K562 (cell line): ENCODE measurements around the gene CFAP52. TPM values are rescaled to one million over a fixed set of nuclear protein-coding genes. Genes with fewer than 3 reads are reported as not detected.

Experiments used
- ATAC-seq: fragments of 200-7000 bp; cut with Tn5 transposase; 3 replicates; pipeline ENCODE4 v1.9.1; 2020; ENCODE audit warnings: moderate library complexity
- BruUV-seq: library from RNA; stranded (reverse); fragments of 400-500 nt; replicated peaks from 2 replicates; lab custom pipeline; 2021; lab: Mats Ljungman, UMichigan
- CTCF ChIA-PET: fragments of 300-600 bp; formaldehyde crosslinking; extraction: SDS; loops from one replicate; lab custom pipeline; 2021; ENCODE audit warnings: low intra/inter-chr PET ratio; lab: Yijun Ruan, JAX
- POLR2A ChIA-PET: fragments of 300-600, 350-650 bp; sonication (Branson Sonifier 250); formaldehyde crosslinking; extraction: SDS; loops from one replicate; lab custom pipeline; 2021; ENCODE audit warnings: antibody characterized with exemption, inconsistent platforms; lab: Yijun Ruan, JAX
- DNase-seq, 4 experiments: peaks; one replicate each; pipeline versions ENCODE4 v3.0.0 to v3.0.0-alpha.2; 2011 to 2018; ENCODE audit warnings: low spot score in 3 of 4, mixed read lengths in 3 of 4; ENCODE audit errors: extremely low read depth in 1 of 4
- FAIRE-seq: peaks from 2 replicates; lab custom pipeline; 2011; peaks lifted over from hg19 to GRCh38; lab: Jason Lieb, UNC
- H2AFZ ChIP-seq: 2 replicates; pipeline ENCODE4 v1.6.0; 2011; ENCODE audit warnings: low read depth, low read length, control low read depth, inconsistent platforms
- H3K27ac ChIP-seq: fragments of 200-600 bp; 3 replicates; pipeline ENCODE4 v1.8.0; 2011; ENCODE audit warnings: low read depth, mild to moderate bottlenecking, control low read depth, inconsistent platforms, low read length, moderate library complexity, mixed read lengths; ENCODE audit errors: extremely low read depth
- H3K27me3 ChIP-seq, 2 experiments: fragments of 300-600 bp in 1 of 2; 2 replicates in 1 of 2; 3 replicates in 1 of 2; pipeline versions ENCODE4 v1.6.0 to v1.8.0; 2011; ENCODE audit warnings: inconsistent platforms in 2 of 2, low read length in 2 of 2, mild to moderate bottlenecking in 1 of 2, mixed read lengths in 1 of 2, moderate library complexity in 1 of 2; ENCODE audit not compliant: control insufficient read depth in 2 of 2, insufficient read depth in 2 of 2
- H3K36me3 ChIP-seq: fragments of 300-600 bp; 3 replicates; pipeline ENCODE4 v1.8.0; 2011; ENCODE audit warnings: mild to moderate bottlenecking, low read length, inconsistent platforms; ENCODE audit not compliant: control insufficient read depth, insufficient read depth
- H3K4me1 ChIP-seq, 2 experiments: fragments of 200-600 bp in 1 of 2; replicated peaks in 1 of 2; 2 replicates in 1 of 2; 3 replicates in 1 of 2; pipeline versions ENCODE4 v1.5.1 to v1.8.0; 2011; ENCODE audit warnings: inconsistent platforms in 2 of 2, low read length in 2 of 2, mild to moderate bottlenecking in 1 of 2, mixed read lengths in 1 of 2, moderate library complexity in 1 of 2; ENCODE audit not compliant: control insufficient read depth in 2 of 2, insufficient read depth in 2 of 2
- H3K4me2 ChIP-seq: 2 replicates; pipeline ENCODE4 v1.6.1; 2011; ENCODE audit warnings: low read length, control low read depth, inconsistent platforms, mixed read lengths; ENCODE audit not compliant: insufficient read depth
- H3K4me3 ChIP-seq: fragments of 200-600 bp; sonication (generic), shearing (Covaris generic); 2 replicates; pipeline ENCODE4 v1.5.1; 2016; ENCODE audit warnings: control low read depth, inconsistent platforms
- H3K79me2 ChIP-seq: fragments of 200-600 bp; 3 replicates; pipeline ENCODE4 v1.8.0; 2011; ENCODE audit warnings: low read length, inconsistent platforms; ENCODE audit not compliant: control insufficient read depth, insufficient read depth
- H3K9ac ChIP-seq, 2 experiments: 2 replicates each; pipeline versions ENCODE4 v1.6.0 to v1.6.1; 2011; ENCODE audit warnings: low read depth in 2 of 2, low read length in 2 of 2, control low read depth in 1 of 2, inconsistent platforms in 1 of 2, mild to moderate bottlenecking in 1 of 2, mixed read lengths in 1 of 2; ENCODE audit not compliant: insufficient read depth in 1 of 2
- H3K9me1 ChIP-seq: one replicate; pipeline ENCODE4 v1.6.0; 2011; ENCODE audit warnings: inconsistent platforms, mild to moderate bottlenecking, low read length, moderate library complexity; ENCODE audit not compliant: control insufficient read depth, insufficient read depth
- H3K9me3 ChIP-seq: replicated peaks from 2 replicates; pipeline ENCODE4 v1.5.1; 2011; ENCODE audit warnings: low read depth, low read length, inconsistent platforms; ENCODE audit not compliant: control insufficient read depth, insufficient read depth
- H4K20me1 ChIP-seq: replicated peaks from 2 replicates; pipeline ENCODE4 v1.6.1; 2011; ENCODE audit warnings: low read length, inconsistent platforms, mixed read lengths; ENCODE audit not compliant: control insufficient read depth, insufficient read depth
- DPF2 ChIP-seq: fragments of 450-650 bp; IDR thresholded peaks from 2 replicates; pipeline ENCODE4 v1.6.1; 2016
- POU5F1 ChIP-seq: fragments of 150-350 bp; IDR thresholded peaks from 2 replicates; pipeline ENCODE4 v1.6.1; 2014; ENCODE audit warnings: borderline replicate concordance, low read length, low read depth, mild to moderate bottlenecking; ENCODE audit not compliant: partially characterized antibody
- RBM22 ChIP-seq: fragments of 200-400 bp; formaldehyde crosslinking; IDR thresholded peaks from 2 replicates; pipeline ENCODE4 v1.6.1; 2018; ENCODE audit warnings: low read length, low read depth; ENCODE audit not compliant: poor library complexity, severe bottlenecking
- RFX5 ChIP-seq: IDR thresholded peaks from 2 replicates; pipeline ENCODE4 v1.6.1; 2011; ENCODE audit warnings: low read depth, mild to moderate bottlenecking, improper control_type of control experiment, low read length
- ZNF134 ChIP-seq: fragments of 250-450 bp; sonication (Bioruptor Pico); conservative IDR thresholded peaks from 2 replicates; pipeline ENCODE4 v1.4.0; 2020
- WGBS: fragments of 100-300 bp; shearing (Covaris generic); methylation state at CpG from one replicate; pipeline ENCODE4 v1.1.6; 2016; ENCODE audit warnings: low coverage, mixed read lengths; ENCODE audit not compliant: insufficient coverage; ENCODE audit errors: missing lambda C conversion rate; 5-methylcytosine and 5-hydroxymethylcytosine counted together
- in situ Hi-C: fragments of 300-500 bp; cut with MboI; formaldehyde crosslinking; loops from 4 replicates; pipeline ENCODE4 v1.15.0; 2018; ENCODE audit warnings: inconsistent platforms, mixed read lengths
- intact Hi-C: fragments of 100-400 bp; cut with micrococcal nuclease; formaldehyde crosslinking; loops from 2 replicates; pipeline ENCODE4 v1.14.2; 2022
- polyA plus RNA-seq, 8 experiments: library from polyadenylated mRNA; depleted of rRNA in 4 of 8; stranded (reverse) in 5 of 8; unstranded in 3 of 8; fragments of >200 nt; fragmentation: Nextera tagmentation in 2 of 8; fragmentation: Illumina TruSeq in 1 of 8; extraction: Ambion mirVana in 2 of 8; extraction: Trizol in 1 of 8; gene quantifications; 2 replicates each; pipeline versions ENCODE4 v1.2.1 to v1.2.3, GENCODE V29; 2011 to 2014; ENCODE audit warnings: inconsistent platforms in 1 of 8, missing spikeins in 1 of 8
- total RNA-seq, 7 experiments: library from RNA; depleted of rRNA in 6 of 7; stranded (reverse); fragments of >200 nt in 6 of 7; fragmentation: Illumina TruSeq in 2 of 7; extraction: Trizol in 2 of 7; gene quantifications; 2 replicates each; pipeline versions ENCODE4 v1.2.1 to v1.2.3, GENCODE V29; 2011 to 2021; ENCODE audit warnings: low replicate concordance in 1 of 7
- TF ChIP-seq, protein P1 (sequence below): sonication (generic); formaldehyde crosslinking; IDR thresholded peaks from 2 replicates; pipeline ENCODE4 v1.4.0; 2020; ENCODE audit warnings: mild to moderate bottlenecking, missing genetic modification reagents

The CFAP52 gene
- total and polyA plus RNA-seq, 9 of the 15 experiments (the other 6 are each of a cell fraction or from before 2014, with no cell fraction given): not detected

DNA sequence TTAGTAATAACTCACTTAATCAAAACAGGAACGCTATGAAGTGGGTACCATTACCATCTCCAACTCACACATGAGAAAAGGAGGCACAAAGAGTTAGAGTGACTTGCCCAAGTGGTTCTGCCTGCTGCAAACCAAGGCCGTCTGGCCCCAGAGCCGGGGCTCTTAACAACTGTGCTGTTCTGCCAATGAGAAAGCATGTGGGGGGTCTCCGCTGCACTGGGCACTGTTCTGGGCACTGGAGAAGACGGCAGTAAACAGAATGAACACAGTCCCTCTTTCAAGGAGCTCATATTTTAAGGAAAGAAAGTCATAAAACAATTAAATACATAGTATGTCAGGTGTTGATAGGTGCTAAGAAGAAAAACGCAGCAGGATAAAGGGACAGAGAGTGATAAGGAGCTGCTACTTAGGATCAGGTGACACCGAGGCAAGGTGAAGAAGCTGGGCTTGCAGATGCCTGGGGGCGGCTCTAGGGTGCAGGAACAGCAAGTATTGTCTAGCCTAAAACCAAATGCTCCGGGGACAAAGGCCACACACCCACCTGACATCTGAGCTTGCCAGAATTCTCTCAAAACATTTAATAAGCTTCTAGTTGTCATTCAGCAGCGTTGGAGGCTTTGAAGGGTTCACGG lies 7.4 kb upstream of the CFAP52 start:
- ATAC-seq: no peak
- H3K4me1 ChIP-seq: no peaks in the 10 kb centered on the region
- H3K36me3 ChIP-seq: no peaks in the 10 kb centered on the region
- ChIA-PET CTCF (no interaction called here), POLR2A (no interaction called here)
- intact Hi-C loops (no loop called here), in situ Hi-C loops (no loop called here)
- no peak overlapping the region for H3K9ac ChIP-seq
- WGBS: 57% methylated on average over 9 of the region's 11 CpGs
- H3K27me3 ChIP-seq: no peaks in the 10 kb centered on the region
- TF ChIP-seq, protein P1, sequence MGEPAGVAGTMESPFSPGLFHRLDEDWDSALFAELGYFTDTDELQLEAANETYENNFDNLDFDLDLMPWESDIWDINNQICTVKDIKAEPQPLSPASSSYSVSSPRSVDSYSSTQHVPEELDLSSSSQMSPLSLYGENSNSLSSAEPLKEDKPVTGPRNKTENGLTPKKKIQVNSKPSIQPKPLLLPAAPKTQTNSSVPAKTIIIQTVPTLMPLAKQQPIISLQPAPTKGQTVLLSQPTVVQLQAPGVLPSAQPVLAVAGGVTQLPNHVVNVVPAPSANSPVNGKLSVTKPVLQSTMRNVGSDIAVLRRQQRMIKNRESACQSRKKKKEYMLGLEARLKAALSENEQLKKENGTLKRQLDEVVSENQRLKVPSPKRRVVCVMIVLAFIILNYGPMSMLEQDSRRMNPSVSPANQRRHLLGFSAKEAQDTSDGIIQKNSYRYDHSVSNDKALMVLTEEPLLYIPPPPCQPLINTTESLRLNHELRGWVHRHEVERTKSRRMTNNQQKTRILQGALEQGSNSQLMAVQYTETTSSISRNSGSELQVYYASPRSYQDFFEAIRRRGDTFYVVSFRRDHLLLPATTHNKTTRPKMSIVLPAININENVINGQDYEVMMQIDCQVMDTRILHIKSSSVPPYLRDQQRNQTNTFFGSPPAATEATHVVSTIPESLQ: no peak
- TF ChIP-seq POU5F1: no peak
- TF ChIP-seq DPF2: no peak
- no peak for TF ChIP-seq RBM22
- no peak for TF ChIP-seq ZNF134 (CRISPR knock-in tag)
- TF ChIP-seq RFX5: no peak
- BruUV-seq: no TSS peak
- no peak for DNase-seq
- no peak overlapping the region for H2AFZ ChIP-seq
- H3K4me3 ChIP-seq: no peak overlapping the region
- no peak overlapping the region for H3K4me2 ChIP-seq
- H4K20me1 ChIP-seq: no peaks in the 10 kb centered on the region
- no peaks in the 10 kb centered on the region for H3K79me2 ChIP-seq
- no peaks in the 10 kb centered on the region for H3K9me3 ChIP-seq
- no peak overlapping the region for H3K27ac ChIP-seq
- no peaks in the 10 kb centered on the region for H3K9me1 ChIP-seq
- FAIRE-seq: no peak
